Stimulated activated naive CD8-positive, alpha-beta T cell treated with anti-CD3 and anti-CD28 coated beads, Interleukin-15, Interleukin-2, amounts not matched to agents 100 ng/mL and 50 ng/mL, for 24 hours (primary cell): Measurements from ENCODE around the gene RASGRP2.
A peak's percentile ranks its signal among the peaks of the same experiment; 100 is the strongest.

Experiments used
- H3K27ac Mint-ChIP-seq: one replicate; pipeline ENCODE4 v1.8.0; 2021; ENCODE audit warnings: mild to moderate bottlenecking, mixed read lengths
- H3K27me3 Mint-ChIP-seq: one replicate; pipeline ENCODE4 v1.8.0; 2021; ENCODE audit warnings: mixed read lengths
- H3K36me3 Mint-ChIP-seq: one replicate; pipeline ENCODE4 v1.8.0; 2021; ENCODE audit warnings: low read depth, mixed read lengths
- H3K4me1 Mint-ChIP-seq: one replicate; pipeline ENCODE4 v1.8.0; 2021; ENCODE audit warnings: low read depth, mixed read lengths
- H3K4me3 Mint-ChIP-seq: one replicate; pipeline ENCODE4 v1.8.0; 2021; ENCODE audit warnings: mild to moderate bottlenecking, mixed read lengths
- H3K9me3 Mint-ChIP-seq: one replicate; pipeline ENCODE4 v1.8.0; 2021; ENCODE audit warnings: mixed read lengths

The RASGRP2 gene

DNA sequence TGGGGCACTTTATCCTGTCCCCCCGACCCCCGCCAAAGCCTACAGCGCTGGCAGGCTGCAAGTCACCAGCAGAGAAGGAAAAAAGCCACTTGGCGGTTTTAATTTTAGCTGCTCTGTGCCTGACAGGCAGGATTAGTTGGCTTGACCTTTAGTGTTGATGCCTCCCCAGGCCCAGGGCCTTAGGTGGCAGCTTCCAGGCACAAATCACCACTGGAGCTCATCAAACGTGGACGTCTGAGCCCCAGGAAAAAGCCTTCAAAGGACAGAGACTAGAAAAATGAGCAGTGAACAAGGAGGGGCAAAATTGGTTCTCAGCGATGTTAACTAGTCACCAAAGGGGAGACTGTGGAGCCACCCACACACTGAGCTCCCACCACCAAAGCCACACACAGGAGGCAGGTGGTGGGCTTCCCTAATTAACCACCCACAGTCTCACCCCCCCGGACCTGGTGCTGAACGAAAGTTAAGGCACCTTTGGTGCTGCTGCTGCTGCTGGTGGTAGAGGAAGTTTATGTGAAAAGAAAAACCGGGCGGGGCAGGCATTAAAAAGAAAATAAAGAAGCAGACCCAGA, 20.2 kb upstream of the RASGRP2 start:
- H3K36me3 Mint-ChIP-seq, result peaks cover 62% of the 10 kb centered on the region
- H3K4me3 Mint-ChIP-seq, result peak overlapping the region; percentile 71
- peak overlapping the region; percentile 85 for H3K27ac Mint-ChIP-seq
- H3K9me3 Mint-ChIP-seq, result no peaks in the 10 kb centered on the region
- H3K27me3 Mint-ChIP-seq, result no peaks in the 10 kb centered on the region
- H3K4me1 Mint-ChIP-seq, result peaks cover 90% of the 10 kb centered on the region

DNA sequence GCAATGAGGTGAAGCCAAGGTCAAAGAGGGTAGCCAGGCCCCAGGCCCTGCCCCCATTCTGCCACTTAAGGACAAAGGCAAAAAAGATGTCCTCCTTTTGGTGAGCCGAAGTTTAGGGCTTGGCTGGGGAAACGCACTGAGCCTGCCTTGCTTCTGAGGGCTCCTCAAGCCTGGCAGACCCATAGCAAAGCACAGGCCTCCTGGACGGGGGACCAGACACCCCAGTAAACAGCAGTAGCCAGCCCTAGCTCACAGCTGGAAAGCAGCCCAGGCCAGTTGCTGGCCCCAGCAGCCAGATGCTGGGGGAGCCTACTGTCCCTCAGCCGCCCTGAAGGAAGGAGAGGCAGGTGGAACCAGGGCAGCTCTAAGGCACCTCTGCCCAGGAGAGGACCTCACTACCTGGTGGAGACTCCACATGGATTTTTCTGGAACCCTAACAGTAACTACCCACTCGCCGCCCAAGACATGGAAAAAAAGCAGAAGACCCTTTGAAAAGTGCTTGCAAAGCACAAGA, 19.6 kb upstream of the RASGRP2 start:
- peak overlapping the region; percentile 85 for H3K27ac Mint-ChIP-seq
- H3K4me1 Mint-ChIP-seq, result peaks cover 85% of the 10 kb centered on the region
- no peaks in the 10 kb centered on the region for H3K27me3 Mint-ChIP-seq
- no peaks in the 10 kb centered on the region for H3K9me3 Mint-ChIP-seq
- H3K36me3 Mint-ChIP-seq, result peaks cover 57% of the 10 kb centered on the region
- H3K4me3 Mint-ChIP-seq, result no peak overlapping the region

DNA sequence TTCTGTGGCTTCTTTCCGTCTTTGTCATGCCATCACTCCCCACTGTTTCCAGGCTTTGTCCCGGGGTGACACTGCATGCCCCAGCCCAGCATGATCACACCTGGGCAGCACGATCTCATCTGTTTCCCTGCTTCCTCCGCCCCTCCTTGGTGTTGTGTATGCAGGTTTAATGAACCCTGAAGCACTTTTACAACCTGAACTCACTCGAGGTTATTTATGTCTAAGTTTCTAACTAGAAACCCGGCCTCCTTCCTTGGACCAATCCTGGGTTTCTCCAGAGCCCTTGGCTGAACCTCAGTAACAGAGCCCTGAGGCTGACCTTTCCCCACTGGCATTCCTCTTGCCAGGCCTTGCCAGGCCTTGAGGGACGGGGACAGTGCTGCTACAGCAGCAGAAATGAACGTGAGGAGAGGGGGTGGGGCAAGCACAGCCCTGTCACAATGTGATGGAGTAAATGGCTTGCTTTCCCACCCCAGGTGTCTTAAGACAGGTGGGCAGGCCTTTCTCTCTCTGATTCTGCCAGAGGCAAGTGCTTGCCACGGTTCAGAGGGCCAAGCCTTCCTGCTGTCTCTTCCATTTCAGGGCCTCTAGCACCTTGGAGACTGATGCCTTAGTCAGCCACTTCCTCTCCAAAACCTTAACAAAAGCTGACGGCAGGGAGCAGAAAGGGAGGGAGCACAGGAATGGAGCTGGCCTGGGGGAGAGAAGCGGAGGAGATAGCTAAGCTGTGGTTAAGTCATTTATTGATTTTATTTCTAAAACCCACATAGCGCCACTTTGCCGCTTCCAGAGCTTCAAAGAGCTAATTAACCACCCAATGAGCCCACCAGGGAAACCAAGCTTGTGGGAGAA, 19.0 kb upstream of the RASGRP2 start:
- peaks cover 50% of the 10 kb centered on the region for H3K36me3 Mint-ChIP-seq
- peak overlapping the region; percentile 85 for H3K27ac Mint-ChIP-seq
- no peaks in the 10 kb centered on the region for H3K9me3 Mint-ChIP-seq
- H3K4me3 Mint-ChIP-seq, result peak overlapping the region; percentile 1
- no peaks in the 10 kb centered on the region for H3K27me3 Mint-ChIP-seq
- peaks cover 78% of the 10 kb centered on the region for H3K4me1 Mint-ChIP-seq

DNA sequence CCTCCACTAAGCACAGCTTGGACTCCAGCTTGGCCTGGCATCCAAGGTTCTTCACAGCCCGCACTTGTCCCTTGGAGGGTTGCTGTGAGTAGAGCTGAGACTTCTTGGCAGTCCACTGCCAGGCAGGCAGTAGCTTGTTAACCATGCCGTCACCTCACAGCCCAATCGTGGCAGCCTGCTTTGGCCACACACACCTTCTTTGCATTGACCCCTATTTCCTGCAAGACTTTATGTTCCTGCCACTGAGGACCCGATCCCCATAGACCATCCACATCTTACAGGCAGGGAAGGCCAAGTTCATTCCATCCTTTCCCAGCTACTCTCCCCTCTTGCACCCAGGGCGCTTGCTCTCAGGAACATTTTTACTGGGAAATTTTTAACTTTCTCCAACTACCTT, 18.3 kb upstream of the RASGRP2 start:
- Mint-ChIP-seq H3K27me3 (no peaks in the 10 kb centered on the region), H3K9me3 (no peaks in the 10 kb centered on the region), H3K4me1 (peaks cover 72% of the 10 kb centered on the region), H3K27ac (peak overlapping the region; percentile 85), H3K36me3 (peaks cover 45% of the 10 kb centered on the region), H3K4me3 (no peak overlapping the region)

DNA sequence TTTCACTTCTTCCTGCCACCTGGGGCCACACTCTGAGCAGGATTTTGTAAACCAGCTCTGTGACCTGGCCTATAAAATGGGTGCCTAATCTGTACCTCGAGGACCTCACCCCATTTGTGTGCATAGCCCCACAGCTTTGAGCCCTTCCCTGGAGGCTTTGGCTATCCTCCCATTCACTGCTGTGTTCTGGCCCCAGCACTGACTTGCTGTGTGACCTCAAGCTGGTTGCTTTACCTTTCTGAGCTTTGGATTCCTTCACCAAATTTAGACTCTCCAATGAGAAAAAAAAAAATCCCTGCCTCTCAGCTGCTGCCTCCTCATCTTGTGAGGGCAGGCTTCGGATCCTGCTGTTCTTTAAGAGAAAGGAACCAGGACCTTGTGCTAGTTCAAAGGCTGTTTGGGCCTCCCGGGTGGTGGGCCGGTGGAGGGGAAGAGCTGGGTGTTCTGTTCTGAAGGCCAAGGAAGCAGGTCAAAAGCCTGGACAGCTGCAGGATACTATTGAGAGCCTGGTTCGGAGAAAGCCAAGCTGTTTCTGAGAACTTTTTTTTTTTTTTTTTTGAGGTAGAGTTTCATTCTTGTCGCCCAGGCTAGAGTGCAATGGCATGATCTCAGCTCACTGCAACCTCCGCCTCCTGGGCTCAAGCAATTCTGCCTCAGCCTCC, 16.9 kb upstream of the RASGRP2 start:
- H3K27me3 Mint-ChIP-seq, result no peaks in the 10 kb centered on the region
- peaks cover 60% of the 10 kb centered on the region for H3K4me1 Mint-ChIP-seq
- H3K27ac Mint-ChIP-seq, result peak overlapping the region; percentile 74

DNA sequence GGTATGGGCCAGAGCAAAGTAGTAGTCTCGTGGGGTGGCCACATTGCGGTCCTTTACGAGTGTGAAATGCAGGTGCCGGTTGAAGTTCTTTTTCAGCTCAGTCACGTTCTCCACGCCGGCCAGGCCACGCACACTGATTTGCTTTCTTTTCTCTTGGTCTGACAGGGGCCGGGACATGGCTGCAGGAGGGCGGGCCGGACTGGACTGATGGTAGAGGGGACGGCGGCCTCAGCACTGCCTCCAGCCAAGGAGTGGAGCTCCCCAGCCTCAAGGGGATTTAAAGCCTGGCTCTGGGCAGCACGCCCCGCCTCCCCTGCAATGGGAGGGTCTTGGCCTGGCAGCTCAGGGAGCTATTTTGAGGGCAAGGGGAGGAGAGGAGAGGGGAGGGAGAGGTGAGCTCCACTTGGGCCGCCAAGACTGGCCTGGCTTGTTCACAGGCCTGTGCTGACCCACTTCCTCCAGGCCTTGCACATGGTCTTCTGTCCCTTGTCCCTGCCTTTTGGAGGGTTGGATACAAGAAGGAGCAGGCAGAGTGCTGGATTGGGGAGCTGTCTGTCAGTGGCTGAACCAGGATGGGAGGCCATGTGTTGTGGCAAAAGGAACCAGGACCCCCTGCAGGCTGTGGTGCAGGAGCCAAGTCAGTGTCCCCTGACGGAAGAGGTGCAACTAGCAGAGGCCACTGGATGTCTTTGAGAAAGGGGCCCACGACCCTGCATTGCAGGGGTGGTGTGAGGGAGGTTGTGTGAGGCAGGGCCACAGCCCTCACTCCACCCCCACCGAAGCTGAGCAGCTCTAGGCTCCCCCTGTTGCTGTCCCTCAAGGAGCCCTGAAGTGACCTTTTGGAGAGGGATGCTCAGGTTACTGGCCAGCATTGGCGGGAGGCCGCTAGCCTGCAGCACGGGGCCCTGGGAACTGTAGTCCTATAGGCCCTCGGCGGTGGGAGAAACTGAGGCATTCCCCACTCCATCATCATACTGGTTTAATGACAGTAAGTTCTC, 16.1 kb upstream of the RASGRP2 start, which contains the start of gene PYGM:
Gene PYGM (minus strand): TSS at position 253 of the 998 bp plus-strand sequence. CDS start 76 bp downstream, at position 177.
- peaks cover 52% of the 10 kb centered on the region for H3K4me1 Mint-ChIP-seq
- peaks cover 27% of the 10 kb centered on the region for H3K36me3 Mint-ChIP-seq
- peak within 1 kb of the TSS; percentile 74 for H3K27ac Mint-ChIP-seq
- no peaks in the 10 kb centered on the region for H3K27me3 Mint-ChIP-seq
- no peaks in the 10 kb centered on the region for H3K9me3 Mint-ChIP-seq
- H3K4me3 Mint-ChIP-seq, result no peak within 1 kb of the TSS

More for the DNA sequence above, 16.9 kb upstream of the RASGRP2 start:
- Mint-ChIP-seq H3K4me3 (no peak overlapping the region), H3K36me3 (peaks cover 34% of the 10 kb centered on the region), H3K9me3 (no peaks in the 10 kb centered on the region)

DNA sequence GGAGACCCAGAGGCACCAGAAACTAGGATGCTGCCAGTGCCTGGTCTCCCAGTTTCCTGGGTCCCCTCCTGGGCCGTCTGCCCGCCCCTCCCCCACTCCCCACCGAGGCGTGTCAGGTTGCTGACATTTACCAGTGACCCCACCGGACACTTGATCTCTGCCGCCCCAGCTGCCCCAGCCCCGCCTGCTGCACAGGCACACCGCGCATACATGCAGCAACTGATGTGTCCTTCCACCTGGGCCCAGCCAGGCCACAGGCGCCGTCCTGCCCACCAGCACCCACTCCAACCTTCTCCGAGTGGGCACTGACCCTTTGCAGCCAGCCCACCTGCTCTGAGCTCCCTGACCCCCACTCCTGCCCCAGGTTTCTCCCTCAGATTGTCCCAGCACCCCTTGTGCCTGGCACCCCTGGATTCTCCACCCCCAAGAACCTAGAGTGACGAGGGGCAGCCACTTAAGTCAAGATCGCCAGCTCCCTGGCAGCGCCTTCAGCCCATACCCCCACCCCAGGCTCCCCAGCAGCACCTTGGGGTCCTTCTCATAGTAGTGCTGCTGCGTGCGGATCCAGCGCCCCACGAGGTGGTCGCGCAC, 15.3 kb upstream of the RASGRP2 start:
- Mint-ChIP-seq H3K4me1 (peaks cover 44% of the 10 kb centered on the region), H3K27me3 (no peaks in the 10 kb centered on the region), H3K27ac (no peak overlapping the region), H3K9me3 (no peaks in the 10 kb centered on the region), H3K4me3 (no peak overlapping the region), H3K36me3 (peaks cover 19% of the 10 kb centered on the region)

DNA sequence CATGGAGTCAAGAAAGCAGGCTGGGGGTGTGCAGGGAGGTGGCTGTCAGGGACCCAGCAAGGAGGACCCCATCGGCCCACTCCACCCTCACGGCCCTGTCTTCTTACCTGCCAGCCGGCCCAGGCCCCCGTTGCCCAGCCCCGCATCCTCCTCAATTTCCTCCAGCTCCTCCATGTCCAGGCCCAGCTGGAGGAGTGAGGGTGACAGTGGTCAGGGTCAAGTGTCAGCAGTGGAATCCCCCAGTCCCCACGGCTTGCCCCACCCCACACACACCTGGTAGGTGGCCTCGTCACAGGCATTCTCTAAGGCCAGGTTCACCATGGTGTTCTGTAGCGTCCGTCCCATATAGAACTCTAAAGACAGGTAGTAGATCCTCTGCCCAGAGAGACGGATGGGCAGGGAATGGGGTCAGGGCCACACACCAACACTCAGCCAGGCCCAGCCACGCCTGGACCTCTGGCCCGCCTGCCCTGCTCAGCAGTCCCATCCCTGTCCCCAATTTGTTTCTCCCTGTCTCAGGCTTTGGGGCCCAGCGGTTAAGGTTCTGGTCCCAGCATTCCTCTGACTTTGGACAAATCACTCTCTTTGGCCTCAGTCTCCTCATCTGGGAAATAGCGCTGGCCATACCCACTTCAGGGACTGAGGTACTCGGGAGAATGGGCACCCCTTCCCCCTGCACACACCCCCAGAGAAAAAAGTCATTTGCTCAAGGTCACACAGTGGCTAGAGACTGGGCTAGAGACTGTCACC, 14.6 kb upstream of the RASGRP2 start:
- no peak overlapping the region for H3K27ac Mint-ChIP-seq
- no peak overlapping the region for H3K4me3 Mint-ChIP-seq
- H3K36me3 Mint-ChIP-seq, result peaks cover 12% of the 10 kb centered on the region
- H3K4me1 Mint-ChIP-seq, result peaks cover 37% of the 10 kb centered on the region
- no peaks in the 10 kb centered on the region for H3K9me3 Mint-ChIP-seq
- no peaks in the 10 kb centered on the region for H3K27me3 Mint-ChIP-seq

DNA sequence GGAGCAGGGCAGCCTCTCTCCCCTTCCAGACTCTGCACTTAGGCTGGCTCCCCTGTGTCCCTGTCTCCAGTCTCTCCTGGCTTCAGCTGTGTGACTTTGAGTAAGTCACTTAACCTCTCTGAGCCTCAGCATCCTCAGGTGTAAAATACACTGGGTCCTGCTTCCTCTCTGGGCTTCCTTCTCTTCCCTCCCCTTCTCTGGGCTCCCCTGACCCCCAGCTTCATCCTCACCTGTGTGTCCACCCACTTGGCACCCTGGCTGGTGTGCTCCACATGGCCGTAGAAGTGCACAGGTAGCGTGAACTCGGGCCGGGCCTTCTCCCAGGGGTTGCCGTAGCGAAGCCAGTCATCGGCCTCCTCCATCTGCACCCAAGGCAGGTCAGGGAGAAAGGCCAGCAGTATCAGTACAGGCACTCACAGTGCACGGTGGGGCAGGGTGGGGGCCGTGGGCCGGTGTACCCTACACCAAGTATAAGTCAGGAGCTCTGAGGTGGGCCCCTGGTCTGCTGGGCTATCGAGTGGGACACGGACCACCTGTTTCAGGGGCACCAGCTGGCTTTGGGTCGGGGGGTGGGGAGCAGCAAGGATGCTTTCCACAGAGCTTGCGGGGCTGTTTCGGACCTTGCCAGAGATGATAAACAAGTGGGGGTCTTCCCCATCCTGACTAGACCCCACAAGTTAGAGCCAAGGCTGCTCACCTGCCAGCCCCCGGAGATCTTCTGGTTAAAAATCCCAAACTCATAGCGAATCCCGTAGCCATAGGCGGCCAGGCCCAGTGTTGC, 13.8 kb upstream of the RASGRP2 start:
- Mint-ChIP-seq H3K4me1 (peaks cover 29% of the 10 kb centered on the region), H3K36me3 (peaks cover 7% of the 10 kb centered on the region)

DNA sequence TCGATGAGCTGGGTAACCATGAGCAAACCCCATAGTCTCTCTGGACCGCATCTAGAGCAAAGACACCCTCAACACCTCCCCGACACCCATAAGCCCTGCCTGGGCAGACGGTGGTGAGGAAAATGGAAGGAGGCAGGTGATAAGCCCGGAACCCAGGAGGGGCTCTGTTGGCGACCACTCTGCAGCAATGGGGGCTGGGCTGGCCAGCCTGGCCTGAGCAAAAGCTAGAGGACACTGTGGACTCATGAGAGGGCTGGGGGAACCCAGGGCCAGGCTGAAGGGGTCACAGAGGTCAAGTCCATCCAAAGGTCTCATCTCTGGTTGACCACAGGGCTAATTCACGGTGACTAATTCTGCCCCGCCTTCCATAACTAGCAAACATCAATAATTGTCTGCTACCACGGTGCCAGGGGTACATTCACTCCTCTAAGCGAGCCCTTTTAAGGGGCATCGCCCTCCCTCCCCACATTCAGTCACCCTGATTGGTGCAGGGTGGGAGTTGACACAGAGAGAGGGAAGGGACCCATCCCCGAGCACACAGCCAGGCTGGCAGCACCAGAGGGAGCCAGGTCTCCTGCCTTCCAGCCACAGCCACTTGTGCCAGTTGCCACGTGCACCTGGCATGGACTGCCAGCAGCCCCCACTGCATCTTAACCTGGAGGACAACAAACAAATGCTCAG, 11.9 kb upstream of the RASGRP2 start:
- Mint-ChIP-seq H3K27ac (no peak overlapping the region), H3K9me3 (no peaks in the 10 kb centered on the region), H3K4me1 (peaks cover 14% of the 10 kb centered on the region), H3K36me3 (peaks cover 4% of the 10 kb centered on the region), H3K27me3 (no peaks in the 10 kb centered on the region), H3K4me3 (no peak overlapping the region)

More for the DNA sequence above, 13.8 kb upstream of the RASGRP2 start:
- Mint-ChIP-seq H3K27me3 (no peaks in the 10 kb centered on the region), H3K4me3 (no peak overlapping the region), H3K27ac (no peak overlapping the region), H3K9me3 (no peaks in the 10 kb centered on the region)

DNA sequence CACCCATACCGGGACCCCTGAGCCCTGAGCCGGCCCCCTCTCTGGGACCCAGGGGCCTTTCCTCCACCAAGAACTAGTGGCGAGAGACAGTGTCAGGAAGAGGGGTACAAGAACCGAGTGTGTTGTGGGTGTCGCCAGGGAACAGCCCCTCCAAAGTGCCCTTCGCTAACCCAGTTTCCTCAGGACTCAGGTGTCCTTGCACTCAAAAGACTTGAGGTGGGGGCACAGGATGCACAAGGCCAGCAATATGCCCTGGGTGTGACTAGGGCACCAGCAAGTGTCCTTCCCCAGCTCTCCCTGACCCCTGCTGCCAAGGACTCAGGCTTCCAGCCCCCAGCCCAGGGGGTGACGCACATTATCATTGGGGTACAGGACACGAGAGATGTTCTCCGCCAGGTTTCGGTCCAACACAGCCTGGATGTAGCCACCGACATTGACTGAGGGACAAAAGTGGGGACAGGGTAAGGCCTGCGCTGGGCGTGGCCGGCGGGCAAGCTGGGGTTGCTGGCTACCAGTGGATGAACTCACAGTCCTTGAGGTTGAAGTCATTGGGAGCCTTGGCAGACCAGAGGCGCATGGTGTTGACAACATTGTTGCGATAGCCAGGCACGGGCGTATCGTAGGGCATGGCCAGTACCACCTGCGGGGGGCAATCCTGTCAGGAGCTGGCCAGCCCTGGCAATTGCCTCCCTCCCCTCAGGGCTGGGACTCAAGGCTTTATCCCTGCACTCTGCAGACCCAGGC, 11.1 kb upstream of the RASGRP2 start:
- peaks cover 6% of the 10 kb centered on the region for H3K36me3 Mint-ChIP-seq
- no peak overlapping the region for H3K4me3 Mint-ChIP-seq
- no peaks in the 10 kb centered on the region for H3K9me3 Mint-ChIP-seq
- H3K27me3 Mint-ChIP-seq, result no peaks in the 10 kb centered on the region
- H3K27ac Mint-ChIP-seq, result no peak overlapping the region
- H3K4me1 Mint-ChIP-seq, result peaks cover 14% of the 10 kb centered on the region
